Peyer's patch (tissue), 4 donors: ENCODE results near the gene OR6K6. TPM values are rescaled to one million over a fixed set of nuclear protein-coding genes. Genes with fewer than 3 reads are reported as not detected.

Experiments
- DNase-seq, 3 donors: peaks; one replicate each; pipeline ENCODE4 v3.0.0-alpha.2; 2017 to 2019
- H3K27ac ChIP-seq, 4 donors: fragments of 200-600 bp; sonication (generic); one replicate each; pipeline ENCODE4 v1.5.1; 2016 to 2019
- H3K27me3 ChIP-seq, 2 donors: fragments of 200-600 bp; sonication (generic); one replicate each; pipeline ENCODE4 v1.5.1; 2019
- H3K36me3 ChIP-seq, 3 donors: fragments of 200-600 bp; sonication (generic); one replicate each; pipeline ENCODE4 v1.5.1; 2016 to 2019
- H3K4me1 ChIP-seq, 4 donors: fragments of 200-600 bp; sonication (generic); one replicate each; pipeline ENCODE4 v1.5.1; 2016 to 2019
- H3K4me3 ChIP-seq, 4 donors: fragments of 200-600 bp; sonication (generic); 1 replicate in 3 of 4; 2 replicates in 1 of 4; pipeline ENCODE4 v1.5.1; 2016 to 2019; ENCODE audit warnings: mild to moderate bottlenecking in 1 of 4
- H3K9me3 ChIP-seq, 4 donors: fragments of 200-600 bp; sonication (generic); one replicate each; pipeline ENCODE4 v1.5.1; 2016 to 2019; ENCODE audit warnings: mild to moderate bottlenecking in 1 of 4
- CTCF ChIP-seq, 6 experiments: fragments of 450-650 bp in 4 of 6; fragments of 200-600 bp in 2 of 6; sonication (generic) in 1 of 6; IDR thresholded peaks; one replicate each; pipeline ENCODE4 v1.5.1; 2017 to 2019; ENCODE audit warnings: antibody characterized with exemption in 6 of 6, mild to moderate bottlenecking in 3 of 6, moderate library complexity in 1 of 6
- POLR2A ChIP-seq, 2 donors: fragments of 450-650 bp; IDR thresholded peaks; one replicate each; pipeline ENCODE4 v1.5.1; 2017; ENCODE audit warnings: antibody characterized with exemption in 2 of 2, mild to moderate bottlenecking in 2 of 2, moderate library complexity in 2 of 2
- small RNA-seq, 2 donors: library from RNA; depleted of rRNA; stranded (forward); fragments of <200 nt; gene quantifications; one replicate each; pipeline ENCODE3, GENCODE V24; 2016
- total RNA-seq, 4 donors: library from RNA; depleted of rRNA; stranded (reverse); fragments of >200 nt; gene quantifications; one replicate each; pipeline ENCODE4 v1.1.0, GENCODE V29; 2016

The OR6K6 gene
- total RNA-seq, 4 donors from 2014 or later: not detected

- no peak overlapping the region for H3K27ac ChIP-seq
- TF ChIP-seq CTCF (IDR thresholded peaks at IDR 0.05) (no peak), POLR2A (IDR thresholded peaks at IDR 0.05) (no peak)
Measured at GRCh38 chr1:158801396-158801795, 46.9 kb downstream of the OR6K6 start.

GRCh38 chr1:158803678-158804077, 49.2 kb downstream of the OR6K6 start:
- H3K9me3 ChIP-seq: no peaks in the 10 kb centered on the region
- H3K4me3 ChIP-seq: no peak overlapping the region
- no peaks in the 10 kb centered on the region for H3K27me3 ChIP-seq
- DNase-seq: no peak
- no peaks in the 10 kb centered on the region for H3K4me1 ChIP-seq
- H3K27ac ChIP-seq: no peak overlapping the region
- no peaks in the 10 kb centered on the region for H3K36me3 ChIP-seq
- TF ChIP-seq POLR2A (IDR thresholded peaks at IDR 0.05) (no peak), CTCF (IDR thresholded peaks at IDR 0.05) (no peak)

More at GRCh38 chr1:158801396-158801795, 46.9 kb downstream of the OR6K6 start:
- Histone ChIP-seq H3K36me3 (no peaks in the 10 kb centered on the region), H3K4me1 (no peaks in the 10 kb centered on the region), H3K4me3 (no peak overlapping the region), H3K27me3 (no peaks in the 10 kb centered on the region), H3K9me3 (no peaks in the 10 kb centered on the region)
- DNase-seq: no peak

Small RNA genes within 50 kb of the gene (small RNA-seq; reads per million reads assigned to genes)
- 0 reads per million in 2 donors for gene OR2AQ1P

Other genes starting within 250 kb of the OR6K6 start
- not detected for gene OR6Y1, start 200.3 kb upstream of the OR6K6 start, total RNA-seq
- gene OR6P1, start 184.1 kb upstream of the OR6K6 start, total RNA-seq: not detected
- not detected for gene OR10X1, start 174.8 kb upstream of the OR6K6 start, total RNA-seq
- gene OR10Z1, start 149.5 kb upstream of the OR6K6 start, total RNA-seq: not detected
- gene SPTA1, start 68.0 kb upstream of the OR6K6 start, total RNA-seq: not detected
- gene OR6K2, start 54.1 kb upstream of the OR6K6 start, total RNA-seq: not detected
- gene OR6K3, start 34.0 kb upstream of the OR6K6 start, total RNA-seq: not detected
- not detected for gene OR6N1, start 17.5 kb downstream of the OR6K6 start, total RNA-seq
- gene OR6N2, start 26.5 kb downstream of the OR6K6 start, total RNA-seq: not detected
- 1 to 10 TPM in 1 of 4 donors, under 1 TPM in 1, not detected in 2; 0.94 to 9.9 TPM for gene MNDA, start 76.6 kb downstream of the OR6K6 start, total RNA-seq
- gene PYHIN1, start 176.8 kb downstream of the OR6K6 start, total RNA-seq: 10 to 100 TPM in 1 of 4 donors, 1 to 10 TPM in 3; 1.6 to 32.2 (median 5.3) TPM